GM19239 (cell line): ENCODE results near the gene ZNF140.

Experiments
- DNase-seq: peaks from one replicate; pipeline ENCODE4 v3.0.0; 2011; ENCODE audit warnings: low spot score; ENCODE audit not compliant: insufficient read length
- FAIRE-seq: peaks from 2 replicates; lab custom pipeline; 2011; peaks lifted over from hg19 to GRCh38; lab: Jason Lieb, UNC

Gene ZNF140

GRCh38 chr12:133080368-133081158 is at the start of gene ZNF140:
Gene ZNF140, plus strand, starts transcription at chr12:133080923. Its CDS starts 398 bp downstream, at chr12:133081321.
- FAIRE-seq (no peak), DNase-seq (peak; percentile 57)

DNA sequence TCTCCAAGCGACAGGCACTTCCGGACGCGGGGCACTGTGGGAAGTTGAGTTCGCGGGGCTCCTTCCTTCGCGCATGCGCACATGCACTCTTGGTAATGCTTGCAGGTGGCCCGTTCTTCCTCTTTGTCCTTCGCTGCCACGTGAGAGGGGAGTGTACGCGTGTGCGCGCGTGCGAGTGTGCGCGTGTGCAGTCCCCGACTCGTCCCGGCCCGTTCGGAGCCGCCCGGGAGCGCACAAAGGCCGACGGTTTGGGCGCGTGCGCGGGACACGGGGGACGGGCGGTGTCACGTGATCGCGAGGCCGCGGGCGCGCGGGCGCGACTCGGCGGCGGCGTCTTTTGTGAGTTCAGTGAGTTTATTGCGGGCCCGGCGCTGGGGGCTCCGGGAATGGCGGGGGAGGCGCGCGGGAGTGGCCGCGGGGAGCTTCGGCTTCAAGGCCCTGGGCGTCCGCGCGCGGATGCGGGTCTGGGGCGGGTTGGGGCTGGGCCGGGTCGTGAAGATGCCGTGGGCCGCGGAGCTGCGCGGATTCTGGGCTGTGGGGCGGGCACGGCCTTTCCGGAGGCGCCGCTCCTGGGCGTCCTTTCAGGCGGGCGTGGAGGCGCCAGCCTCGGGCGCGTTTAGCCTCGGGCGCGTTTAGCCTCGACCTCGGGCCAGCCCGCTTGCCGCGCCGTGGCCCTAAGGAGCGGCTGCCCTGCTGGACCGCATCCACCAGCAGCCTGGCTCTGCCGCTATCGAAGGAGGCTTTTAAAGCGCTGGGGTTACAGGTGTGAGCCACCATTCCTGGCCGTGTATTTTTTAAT is 43.3 kb upstream of the ZNF140 start, which contains the start of gene ZNF84:
Gene ZNF84 (plus strand): TSS at position 303 of the 799 bp plus-strand sequence. CDS start 3,959 bp downstream, outside the sequence.
- FAIRE-seq, result peak; percentile 97

GRCh38 chr12:133038118-133038709 is 42.5 kb upstream of the ZNF140 start:
- DNase-seq, result no peak
- no peak for FAIRE-seq

More for the DNA sequence above, 43.3 kb upstream of the ZNF140 start, which contains the start of gene ZNF84:
- peak; percentile 72 for DNase-seq

DNA sequence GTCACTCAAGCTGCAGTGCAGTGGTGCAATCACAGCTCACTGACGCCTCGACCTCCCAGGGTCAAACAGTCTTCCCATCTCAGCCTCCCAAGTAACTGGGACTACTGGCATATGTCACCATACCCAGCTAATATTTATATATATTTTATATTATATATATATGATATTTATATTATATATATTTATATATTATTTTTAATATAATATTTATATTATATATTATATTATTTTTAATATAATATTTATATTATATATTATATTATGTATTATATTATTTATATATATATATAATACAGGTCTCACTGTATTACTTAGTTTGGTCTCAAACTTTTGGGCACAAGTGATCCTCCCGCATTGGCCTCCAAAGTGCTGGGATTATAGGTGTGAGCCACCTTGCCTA is 34.0 kb upstream of the ZNF140 start:
- FAIRE-seq, result no peak
- no peak for DNase-seq

DNA sequence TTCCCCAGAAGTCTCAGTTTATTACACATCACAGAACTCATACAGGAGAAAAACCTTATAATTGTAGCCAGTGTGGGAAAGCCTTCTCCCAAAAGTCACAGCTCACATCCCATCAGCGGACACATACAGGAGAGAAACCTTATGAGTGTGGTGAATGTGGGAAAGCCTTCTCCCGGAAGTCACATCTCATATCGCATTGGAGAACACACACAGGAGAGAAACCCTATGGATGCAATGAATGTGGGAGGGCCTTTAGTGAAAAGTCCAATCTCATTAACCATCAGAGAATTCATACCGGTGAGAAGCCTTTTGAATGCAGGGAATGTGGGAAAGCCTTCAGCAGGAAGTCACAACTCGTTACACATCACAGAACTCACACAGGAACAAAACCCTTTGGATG is 23.3 kb upstream of the ZNF140 start:
- no peak for FAIRE-seq
- DNase-seq, result no peak

- FAIRE-seq (peak; percentile 64), DNase-seq (no peak)
Measured at GRCh38 chr12:133058203-133059113, 22.3 kb upstream of the ZNF140 start.

- FAIRE-seq, result no peak
- DNase-seq, result no peak
Measured at GRCh38 chr12:133061954-133062353, 18.8 kb upstream of the ZNF140 start.

DNA sequence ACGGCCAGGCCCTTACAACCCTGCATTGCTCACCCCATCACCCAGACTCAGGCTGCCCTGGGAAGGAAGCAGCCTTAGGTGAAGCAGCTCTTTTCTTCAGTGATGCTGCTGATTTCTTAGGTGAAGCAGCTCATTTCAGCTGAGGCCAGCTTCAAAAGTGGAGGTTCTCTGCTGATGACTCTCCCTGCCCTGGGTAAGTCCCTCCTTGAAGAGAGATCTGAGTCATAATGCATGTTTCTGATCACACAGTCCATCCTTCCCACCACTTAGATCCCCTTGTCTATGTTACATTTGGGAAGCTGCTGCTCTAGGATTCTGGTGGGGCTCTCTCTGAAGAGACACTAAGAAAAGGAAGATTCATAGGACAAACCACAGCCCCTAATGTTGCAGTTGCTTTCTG is 17.2 kb upstream of the ZNF140 start:
- DNase-seq (no peak), FAIRE-seq (no peak)

DNA sequence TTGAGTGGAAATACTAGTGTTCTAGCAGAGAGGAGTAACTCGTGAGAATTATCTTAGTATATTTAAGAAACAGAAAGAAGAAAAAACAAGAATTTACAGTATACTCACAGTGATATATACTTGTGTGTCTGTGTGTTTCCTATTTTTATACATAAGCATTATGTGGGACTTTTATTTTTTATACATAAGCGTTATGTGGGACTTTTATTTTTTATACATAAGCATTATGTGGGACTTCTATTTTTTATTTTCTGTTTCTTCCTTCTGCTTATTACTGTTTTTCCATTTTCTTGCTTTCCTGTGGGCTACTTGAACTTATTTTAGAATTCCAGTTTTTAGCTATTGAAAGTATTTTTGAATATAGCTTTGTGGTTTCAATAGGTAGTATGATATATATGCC is 6.9 kb upstream of the ZNF140 start:
- FAIRE-seq (no peak), DNase-seq (no peak)

- DNase-seq (peak; percentile 57), FAIRE-seq (peak; percentile 95)
Measured at GRCh38 chr12:133080026-133080367, 726 bp upstream of the ZNF140 start.

- DNase-seq (no peak), FAIRE-seq (no peak)
Measured at GRCh38 chr12:133081159-133081780, 547 bp downstream of the ZNF140 start.

- FAIRE-seq (no peak), DNase-seq (no peak)
Measured at GRCh38 chr12:133083345-133083744, 2.6 kb downstream of the ZNF140 start.

GRCh38 chr12:133105620-133106019 is 24.9 kb downstream of the ZNF140 start:
- no peak for DNase-seq
- FAIRE-seq, result no peak

GRCh38 chr12:133106253-133106652 is 25.5 kb downstream of the ZNF140 start:
- no peak for FAIRE-seq

GRCh38 chr12:133107121-133107520 is 26.4 kb downstream of the ZNF140 start:
- DNase-seq (no peak), FAIRE-seq (no peak)

More at GRCh38 chr12:133106253-133106652, 25.5 kb downstream of the ZNF140 start:
- no peak for DNase-seq

- FAIRE-seq, result no peak
- DNase-seq, result no peak
Measured at GRCh38 chr12:133108150-133108549, 27.4 kb downstream of the ZNF140 start.

DNA sequence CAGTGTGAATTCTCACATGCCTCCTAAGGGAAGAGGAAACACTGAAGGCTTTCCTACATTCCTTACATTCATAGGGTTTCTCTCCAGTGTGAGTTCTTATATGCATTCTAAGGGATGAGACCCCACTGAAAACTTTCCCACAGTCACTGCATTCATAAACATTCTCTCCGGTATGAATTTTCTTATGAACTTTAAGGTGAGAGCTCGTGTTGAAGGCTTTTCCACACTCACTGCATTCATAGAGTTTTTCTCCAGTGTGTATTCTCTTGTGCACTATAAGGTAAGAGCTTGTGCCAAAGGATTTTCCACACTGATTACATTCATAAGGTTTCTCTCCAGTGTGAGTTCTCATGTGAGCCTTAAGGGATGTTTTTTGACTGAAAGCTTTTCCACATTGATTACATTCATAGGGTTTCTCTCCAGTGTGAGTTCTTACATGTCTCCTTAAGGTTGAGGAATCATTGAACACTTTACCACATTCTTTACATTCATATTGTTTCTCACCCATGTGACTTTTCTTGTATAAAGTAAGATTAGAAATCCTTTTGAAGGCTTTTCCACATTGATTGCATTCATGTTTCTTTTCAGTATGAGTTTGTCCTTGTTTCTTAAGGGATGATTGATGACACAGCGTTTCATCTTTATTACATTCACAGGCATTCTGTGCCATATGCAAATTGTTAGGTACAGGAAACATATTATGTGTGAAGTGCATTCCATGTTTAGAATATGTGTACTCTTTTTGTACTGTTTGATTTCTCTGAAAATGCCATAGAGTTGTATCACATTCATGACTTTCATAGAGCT is 39.9 kb downstream of the ZNF140 start:
- DNase-seq, result no peak
- FAIRE-seq, result no peak

- DNase-seq, result no peak
- no peak for FAIRE-seq
Measured at GRCh38 chr12:133124674-133125073, 44.0 kb downstream of the ZNF140 start.
